ENCODE measurements around the gene WWOX. TPM values are rescaled to one million over a fixed set of nuclear protein-coding genes. Genes with fewer than 3 reads are reported as not detected.

Gene WWOX
- total RNA-seq, 1 experiment from 2014 or later = 15.6 TPM

- Mint-ChIP-seq H3K9me3 (peaks cover 0 to 2% of the 10 kb centered on the region in 2 experiments; a peak in 2 of 5 replicates), H3K27ac (no peak overlapping the region), H3K36me3 (ENCODE audit: insufficient read depth in 1 of 3, low read depth in 3 of 3) (no peaks in the 10 kb centered on the region; a peak in 2 of 7 replicates), H3K4me1 (peaks cover 0 to 7% of the 10 kb centered on the region in 2 experiments; a peak in 2 of 4 replicates), H3K27me3 (ENCODE audit: low read depth) (no peaks in the 10 kb centered on the region), H3K4me3 (no peak overlapping the region)
- H3K23ac ChIP-seq (ENCODE audit: insufficient read length, low read depth, low read length) = no peak overlapping the region
- no peak overlapping the region for H3K9ac ChIP-seq (ENCODE audit: extremely low read depth, insufficient read length, low read length)
- no peak overlapping the region for H3K14ac ChIP-seq (ENCODE audit: insufficient read depth, low read length)
- no CpG with 5 or more reads among the region's 3 CpGs for WGBS (ENCODE audit: extremely low coverage, insufficient read length, low lambda C conversion rate)
- H4K5ac ChIP-seq (ENCODE audit: insufficient read length, low read depth, low read length) = no peak overlapping the region
- H2BK15ac ChIP-seq (ENCODE audit: low read depth, low read length) = no peak overlapping the region
- H3K18ac ChIP-seq (ENCODE audit: insufficient read length, low read depth, low read length) = no peak overlapping the region
- no peak overlapping the region for H2BK20ac ChIP-seq (ENCODE audit: low read depth, low read length, poor library complexity, severe bottlenecking)
- no peak overlapping the region for H2AFZ ChIP-seq (ENCODE audit: low read length)
- DNase-seq = no peak
- H4K91ac ChIP-seq (ENCODE audit: insufficient read length, low read depth, low read length) = no peak overlapping the region
- H2BK5ac ChIP-seq (ENCODE audit: insufficient read length, low read length) = no peak overlapping the region
- no peaks in the 10 kb centered on the region for H3K27me3 ChIP-seq (ENCODE audit: insufficient read depth, low read length)
- peaks cover 3% of the 10 kb centered on the region for H3K23me2 ChIP-seq (ENCODE audit: insufficient read length, low read depth, low read length, poor library complexity, severe bottlenecking)
- H3K9me3 ChIP-seq (ENCODE audit: control insufficient read depth, low read depth, low read length) = no peaks in the 10 kb centered on the region
- TF ChIP-seq, protein P1, sequence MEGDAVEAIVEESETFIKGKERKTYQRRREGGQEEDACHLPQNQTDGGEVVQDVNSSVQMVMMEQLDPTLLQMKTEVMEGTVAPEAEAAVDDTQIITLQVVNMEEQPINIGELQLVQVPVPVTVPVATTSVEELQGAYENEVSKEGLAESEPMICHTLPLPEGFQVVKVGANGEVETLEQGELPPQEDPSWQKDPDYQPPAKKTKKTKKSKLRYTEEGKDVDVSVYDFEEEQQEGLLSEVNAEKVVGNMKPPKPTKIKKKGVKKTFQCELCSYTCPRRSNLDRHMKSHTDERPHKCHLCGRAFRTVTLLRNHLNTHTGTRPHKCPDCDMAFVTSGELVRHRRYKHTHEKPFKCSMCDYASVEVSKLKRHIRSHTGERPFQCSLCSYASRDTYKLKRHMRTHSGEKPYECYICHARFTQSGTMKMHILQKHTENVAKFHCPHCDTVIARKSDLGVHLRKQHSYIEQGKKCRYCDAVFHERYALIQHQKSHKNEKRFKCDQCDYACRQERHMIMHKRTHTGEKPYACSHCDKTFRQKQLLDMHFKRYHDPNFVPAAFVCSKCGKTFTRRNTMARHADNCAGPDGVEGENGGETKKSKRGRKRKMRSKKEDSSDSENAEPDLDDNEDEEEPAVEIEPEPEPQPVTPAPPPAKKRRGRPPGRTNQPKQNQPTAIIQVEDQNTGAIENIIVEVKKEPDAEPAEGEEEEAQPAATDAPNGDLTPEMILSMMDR (conservative IDR thresholded peaks at IDR 0.05) = no peak
- no peak overlapping the region for H3K27ac ChIP-seq (ENCODE audit: insufficient read length, low read depth, low read length)
- no peaks in the 10 kb centered on the region for H3K79me1 ChIP-seq (ENCODE audit: insufficient read depth, low read depth, low read length, poor library complexity, severe bottlenecking)
- H2BK12ac ChIP-seq (ENCODE audit: insufficient read length, low read depth, low read length) = no peak overlapping the region
- H2BK120ac ChIP-seq (ENCODE audit: low read depth, low read length, poor library complexity, severe bottlenecking) = no peak overlapping the region
- H3K4me2 ChIP-seq (ENCODE audit: insufficient read depth, insufficient read length, low read length) = no peak overlapping the region
- no peaks in the 10 kb centered on the region for H3K4me1 ChIP-seq (ENCODE audit: insufficient read depth, low read length)
- H3K56ac ChIP-seq (ENCODE audit: insufficient read length, low read depth, low read length) = no peak overlapping the region
- H4K20me1 ChIP-seq (ENCODE audit: control insufficient read depth, insufficient read depth, insufficient read length) = no peaks in the 10 kb centered on the region
- H3T11ph ChIP-seq (ENCODE audit: low read length) = no peak overlapping the region
- no peak overlapping the region for H2AK5ac ChIP-seq (ENCODE audit: insufficient read length, low read length)
- no peaks in the 10 kb centered on the region for H3K79me2 ChIP-seq (ENCODE audit: insufficient read depth, low read length)
- H4K8ac ChIP-seq (replicated peaks; ENCODE audit: insufficient read length, low read depth, low read length) = no peak overlapping the region
- no peak overlapping the region for H3K4ac ChIP-seq (ENCODE audit: low read depth, low read length)
These were observed 604.5 kb downstream of the WWOX start for GRCh38 chr16:78703936-78704335.
